NCI-H748 (cell line): ENCODE measurements around the gene ARHGEF10L.
A peak's percentile ranks its signal among the peaks of the same experiment; 100 is the strongest.
"Not testable (repeated sequence)": the region's sequence is repeated elsewhere in the genome, so short reads cannot be mapped to it uniquely, and the experiment has no call there.

Source experiments
- DNase-seq: peaks from one replicate; lab custom pipeline; 2025; ENCODE audit not compliant: unreplicated experiment; lab: John Stamatoyannopoulos, UW

ARHGEF10L gene

DNA sequence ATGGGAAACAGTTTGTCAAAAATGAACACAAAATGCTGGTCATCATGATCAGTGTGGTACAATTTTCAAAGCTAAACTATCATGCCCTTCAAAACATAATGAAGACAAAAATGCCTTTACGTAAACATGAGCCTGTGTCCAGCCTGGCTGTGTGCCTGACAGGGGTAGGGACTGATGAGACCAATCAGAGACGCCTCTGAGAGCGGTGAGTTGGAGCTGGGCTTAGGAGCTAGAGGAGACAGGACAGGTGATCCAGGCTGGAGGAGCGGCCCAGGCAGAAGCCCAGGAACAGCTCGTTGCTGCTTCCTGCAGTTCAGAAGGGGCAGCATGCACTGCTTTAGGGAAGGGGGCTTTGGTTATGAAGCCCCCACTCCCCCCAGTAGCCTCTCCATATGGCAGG, 70.0 kb downstream of the ARHGEF10L start:
- DNase-seq: no peak

DNA sequence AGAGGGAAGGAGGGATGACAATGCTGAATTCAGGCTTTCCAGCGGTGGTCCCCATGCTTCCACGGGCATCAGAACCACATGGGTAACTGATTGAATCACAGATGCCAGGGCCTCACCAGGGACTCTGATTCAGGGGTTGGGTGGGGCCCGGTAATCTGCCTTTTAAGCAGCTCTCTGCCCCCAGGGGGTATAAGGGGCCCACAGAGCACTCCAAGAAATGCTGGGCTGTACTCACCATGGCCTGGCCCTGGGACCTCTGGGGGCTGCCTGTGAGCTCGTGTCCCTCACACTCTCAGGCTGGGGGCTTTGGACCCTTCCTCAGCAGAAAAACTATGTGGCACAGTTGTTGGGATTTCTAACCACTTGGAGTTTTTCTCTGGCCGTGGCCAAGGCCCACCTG, 70.6 kb downstream of the ARHGEF10L start:
- no peak for DNase-seq

DNA sequence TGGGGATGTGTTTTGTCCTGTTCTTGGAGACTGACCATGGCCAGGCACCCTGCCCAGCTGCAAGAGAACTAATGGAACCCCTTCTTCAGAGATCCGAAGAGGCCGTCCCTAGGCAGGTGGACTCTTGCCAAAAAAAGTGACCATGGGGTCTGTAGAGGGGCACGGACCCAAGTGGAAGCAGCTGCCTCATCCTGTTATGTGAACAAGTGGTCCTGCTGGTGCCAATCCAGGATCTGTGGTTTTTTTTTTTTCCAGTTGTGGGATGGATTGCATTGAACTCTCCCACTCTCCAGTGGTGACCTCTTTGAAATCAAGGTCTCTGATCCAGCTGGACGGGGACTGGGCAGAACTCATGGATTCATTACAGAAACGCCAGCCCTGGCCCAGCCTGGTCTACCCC, 71.2 kb downstream of the ARHGEF10L start:
- DNase-seq: no peak

- DNase-seq: no peak
Observed at GRCh38 chr1:17611991-17612390, 72.5 kb downstream of the ARHGEF10L start.

DNA sequence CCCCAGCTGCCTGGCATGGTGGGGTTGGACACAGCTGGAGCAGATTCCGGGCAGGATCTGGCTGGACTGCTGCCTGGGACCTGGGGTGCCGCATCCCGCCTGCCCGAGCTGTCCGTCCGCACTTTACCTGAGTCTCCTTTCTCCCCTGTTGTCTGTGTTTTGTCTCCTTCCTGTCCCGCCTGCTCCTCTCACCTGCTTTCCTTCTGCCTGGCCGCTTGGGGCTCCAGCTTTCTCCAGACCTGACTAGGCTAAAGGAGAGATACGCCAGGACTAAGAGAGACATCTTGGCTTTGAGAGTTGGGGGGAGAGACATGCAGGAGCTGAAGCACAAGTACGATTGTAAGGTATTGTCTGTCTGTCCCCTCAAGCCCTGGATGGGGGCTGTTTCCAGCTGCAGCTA, 73.3 kb downstream of the ARHGEF10L start:
- DNase-seq: no peak

DNA sequence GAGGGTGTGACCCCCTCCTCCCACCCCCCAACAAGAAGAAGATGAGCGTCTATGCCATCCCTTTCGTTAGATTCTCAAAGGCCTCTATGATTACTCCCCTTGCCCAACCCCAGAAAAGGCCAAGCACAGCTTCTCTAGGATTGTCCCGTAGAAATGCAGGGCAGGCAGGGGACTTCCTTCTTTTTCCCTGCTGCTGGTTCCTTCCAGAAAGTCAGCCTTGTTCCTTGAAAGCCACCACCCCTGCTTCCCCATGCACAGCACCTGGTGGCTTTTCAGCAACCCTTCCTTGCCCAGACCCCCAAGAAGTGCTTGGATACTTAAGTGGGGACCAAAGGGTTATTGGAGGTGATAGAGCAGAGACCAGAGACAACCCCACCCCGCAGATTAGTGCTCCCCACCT, 75.1 kb downstream of the ARHGEF10L start:
- no peak for DNase-seq

DNA sequence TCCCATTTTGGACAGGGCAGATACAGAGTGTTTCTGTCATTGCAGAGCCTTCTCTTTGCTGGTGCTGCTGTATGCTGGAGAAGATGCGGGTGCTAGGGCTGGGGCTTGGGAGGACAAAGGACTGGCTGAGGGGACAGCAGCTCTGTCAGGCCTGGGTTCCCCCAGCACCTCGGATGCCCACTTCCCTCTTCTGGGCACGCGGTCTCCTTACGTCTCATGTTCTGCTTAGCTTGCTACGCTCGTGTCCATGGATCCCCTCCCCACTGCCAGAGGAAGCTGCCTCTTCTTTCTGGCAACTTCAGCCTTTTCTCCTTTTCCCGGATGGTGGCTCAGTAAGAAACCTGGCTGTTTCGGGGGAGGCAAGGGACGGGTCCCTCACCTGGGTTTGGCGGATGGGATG, 75.7 kb downstream of the ARHGEF10L start:
- no peak for DNase-seq

- no peak for DNase-seq
Observed at GRCh38 chr1:17615959-17616358, 76.5 kb downstream of the ARHGEF10L start.

GRCh38 chr1:17616731-17617279, 77.3 kb downstream of the ARHGEF10L start:
- DNase-seq: no peak

- no peak for DNase-seq
Observed at GRCh38 chr1:17617787-17618557, 78.5 kb downstream of the ARHGEF10L start.

DNA sequence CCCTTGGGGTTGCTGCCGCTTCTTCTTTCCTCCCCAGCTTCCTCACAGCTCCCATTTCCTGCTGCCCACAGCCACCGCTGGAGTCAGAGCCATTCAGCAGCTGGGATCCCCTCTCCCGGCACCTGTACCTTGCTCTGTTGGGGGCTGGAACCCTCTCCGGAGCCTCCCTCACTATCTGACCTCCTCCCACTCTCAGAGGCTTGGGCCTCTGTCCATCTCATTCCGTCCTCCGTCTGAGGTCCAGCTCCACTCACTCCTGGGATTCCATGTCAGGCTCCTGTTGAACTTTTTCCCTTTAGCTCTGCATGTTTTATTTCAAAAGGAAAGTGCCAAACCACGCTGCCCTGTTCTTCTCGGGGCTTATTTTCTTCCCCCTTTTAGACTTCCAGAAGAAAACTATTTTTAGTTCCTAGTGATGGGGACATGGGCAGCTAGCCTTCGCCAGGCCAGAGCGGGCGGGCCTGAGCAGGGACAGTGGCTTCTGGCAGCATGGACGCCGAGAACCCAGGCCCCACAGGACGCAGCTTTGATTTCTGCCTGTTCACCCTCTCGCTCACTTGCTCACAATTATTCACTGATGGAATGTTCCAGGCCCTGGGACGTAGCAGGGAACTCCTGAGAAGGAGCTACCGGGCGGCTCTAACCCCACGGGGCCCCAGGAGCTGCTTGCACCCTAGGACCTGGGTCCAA, 79.2 kb downstream of the ARHGEF10L start:
- no peak for DNase-seq

GRCh38 chr1:17620448-17620847, 81.0 kb downstream of the ARHGEF10L start:
- no peak for DNase-seq

GRCh38 chr1:17621691-17622090, 82.2 kb downstream of the ARHGEF10L start:
- no peak for DNase-seq

GRCh38 chr1:17622823-17623222, 83.3 kb downstream of the ARHGEF10L start:
- DNase-seq: no peak

- no peak for DNase-seq
Observed at GRCh38 chr1:17624611-17625233, 85.2 kb downstream of the ARHGEF10L start.

DNA sequence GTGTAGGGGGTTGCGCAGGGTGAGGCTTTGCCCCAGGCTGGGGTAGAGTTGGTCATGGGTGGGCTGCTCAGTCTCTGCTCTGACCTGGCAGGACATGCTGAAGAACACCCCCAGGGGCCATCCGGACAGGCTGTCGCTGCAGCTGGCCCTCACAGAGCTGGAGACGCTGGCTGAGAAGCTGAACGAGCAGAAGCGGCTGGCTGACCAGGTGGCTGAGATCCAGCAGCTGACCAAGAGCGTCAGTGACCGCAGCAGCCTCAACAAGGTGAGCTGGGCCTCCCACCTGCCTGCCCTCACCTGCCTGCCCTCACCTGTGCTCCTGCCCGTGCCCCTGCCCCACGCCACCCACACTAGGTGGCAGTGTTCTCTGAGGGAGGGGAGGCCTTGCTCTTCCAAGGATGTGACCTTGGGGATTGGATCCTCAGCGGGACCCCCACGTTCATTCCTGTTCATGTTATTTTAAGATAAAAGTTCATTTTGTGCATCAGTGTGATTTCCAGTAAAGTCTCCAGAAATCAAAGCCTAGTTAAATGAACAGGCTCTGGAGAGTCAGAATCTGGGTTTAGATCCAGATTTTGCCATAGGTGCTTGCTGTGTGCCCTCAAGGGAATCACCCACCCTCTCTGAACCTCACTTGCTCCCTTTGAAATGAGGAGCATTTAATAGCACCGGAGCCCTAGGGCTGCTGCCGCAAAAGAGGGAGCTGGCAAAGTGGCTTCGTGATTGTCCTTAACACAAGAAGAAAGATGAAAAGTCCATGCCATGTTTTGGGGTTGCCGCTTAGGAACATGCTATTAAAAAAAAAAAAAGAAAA, 87.9 kb downstream of the ARHGEF10L start:
- no peak for DNase-seq

GRCh38 chr1:17629046-17629445, 89.5 kb downstream of the ARHGEF10L start:
- not testable (repeated sequence) for DNase-seq

DNA sequence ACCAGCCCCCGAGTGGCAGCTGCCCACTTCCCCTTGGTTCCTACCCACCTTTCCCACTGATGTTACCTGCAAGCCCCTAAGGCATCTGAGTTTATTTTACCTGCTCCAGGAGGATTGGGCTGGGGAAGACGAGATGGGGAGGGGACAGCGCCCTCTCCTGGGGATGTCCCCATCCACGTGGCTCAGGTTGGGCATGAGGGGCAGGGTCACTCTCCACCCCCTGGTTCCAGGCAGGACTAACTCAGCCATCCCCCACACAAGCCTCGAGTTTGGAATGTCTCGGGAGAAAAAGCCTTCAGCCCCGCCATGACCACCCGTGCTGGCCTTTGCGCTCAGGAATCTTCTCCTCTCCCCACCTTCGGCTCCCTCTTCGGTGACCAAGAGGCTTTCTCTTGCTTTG, 90.0 kb downstream of the ARHGEF10L start:
- DNase-seq: peak; percentile 2

DNA sequence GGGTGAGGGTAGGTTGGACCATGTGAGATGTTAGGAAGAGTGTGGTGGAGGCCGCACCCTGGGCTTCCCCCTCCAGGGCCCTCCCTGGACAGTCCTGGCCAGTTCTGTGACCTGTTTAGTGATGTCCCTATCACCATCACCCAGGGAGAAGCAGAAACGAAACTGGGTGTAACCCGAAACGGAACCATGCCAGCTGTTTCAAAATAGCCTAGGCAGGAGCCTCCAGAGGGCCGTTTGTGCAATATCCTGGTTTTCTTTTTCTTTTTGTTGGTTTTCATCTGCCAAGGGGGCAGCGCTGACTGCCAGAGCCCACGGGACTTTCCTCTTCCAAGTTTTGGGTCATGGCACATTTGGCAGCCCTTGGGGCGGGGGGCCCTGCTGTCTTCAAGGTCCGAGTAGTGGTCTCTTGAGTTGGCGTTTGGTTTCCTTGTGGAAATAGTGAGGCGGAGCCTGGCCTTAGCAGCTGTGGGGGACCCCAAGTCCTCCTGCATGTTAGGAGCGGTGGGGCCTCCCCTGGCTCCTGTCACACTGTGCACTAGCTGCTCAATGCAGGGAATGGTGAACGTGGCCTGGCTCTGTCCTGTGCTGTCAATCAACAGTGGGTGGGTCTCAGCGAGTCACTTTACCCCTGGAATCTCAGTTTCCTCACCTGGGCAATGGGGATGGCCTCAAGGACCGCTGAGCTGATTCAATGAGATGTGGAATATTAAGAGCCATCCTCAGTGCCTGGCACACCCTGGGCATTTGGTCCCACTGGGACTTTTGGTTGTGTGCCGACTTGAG, 90.7 kb downstream of the ARHGEF10L start:
- no peak for DNase-seq

GRCh38 chr1:17630986-17631385, 91.5 kb downstream of the ARHGEF10L start:
- DNase-seq: no peak
